ENCODE measurements around the gene PLP2.

The PLP2 gene

DNA sequence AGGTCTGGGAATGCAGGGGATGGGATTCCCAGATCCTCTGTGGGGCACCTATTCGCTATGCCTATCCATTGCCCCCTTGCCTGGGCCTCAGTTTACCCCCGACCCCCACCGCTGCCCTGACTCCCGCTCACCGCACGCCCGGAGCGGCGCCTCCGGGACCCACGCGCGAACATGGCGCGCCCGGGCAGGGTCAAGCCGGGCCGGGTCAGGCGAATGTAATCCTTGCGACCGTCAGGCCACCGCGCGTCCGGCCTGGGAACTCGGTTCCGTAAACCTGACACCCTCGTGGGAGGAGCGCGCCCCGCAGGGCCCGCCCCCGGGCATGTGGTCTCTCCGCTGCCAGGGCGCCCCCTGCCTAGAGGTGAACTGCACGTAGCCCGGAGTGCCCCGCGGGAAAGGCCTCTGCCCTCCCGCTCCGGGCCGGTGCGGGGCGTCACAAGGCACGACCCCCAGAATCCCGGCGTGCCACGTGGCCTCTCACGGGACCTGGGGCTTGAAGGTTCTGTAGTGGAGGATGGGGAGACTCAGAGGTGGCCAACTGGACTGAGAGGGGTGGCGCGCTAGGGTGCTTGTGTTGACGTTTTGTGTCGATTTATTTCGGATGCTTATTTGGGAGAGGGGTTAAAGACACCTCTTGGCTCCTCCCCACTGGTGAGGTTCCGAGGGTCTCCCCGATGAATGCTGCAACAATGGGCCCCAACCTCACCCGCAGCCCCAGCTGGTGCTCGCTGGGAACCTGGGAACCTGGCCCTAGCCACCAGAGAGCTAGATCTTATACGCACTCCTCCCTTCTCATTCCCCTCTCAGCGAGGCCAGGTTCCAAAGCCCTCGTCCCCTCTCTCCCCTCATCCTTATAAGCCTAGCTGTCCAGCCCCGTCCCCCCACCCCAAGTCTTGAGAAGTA, 14.7 kb downstream of the PLP2 start, which contains the start of gene PRICKLE3:
Gene PRICKLE3, minus strand, starts transcription at position 249 of the 903 bp plus-strand sequence. Its CDS starts 76 bp downstream, at position 173.
- peak; percentile 70 for DNase-seq (ENCODE audit: low spot score)

- DNase-seq (ENCODE audit: low spot score) = no peak
These were observed 15.3 kb downstream of the PLP2 start for GRCh38 chrX:49187028-49187394.

DNA sequence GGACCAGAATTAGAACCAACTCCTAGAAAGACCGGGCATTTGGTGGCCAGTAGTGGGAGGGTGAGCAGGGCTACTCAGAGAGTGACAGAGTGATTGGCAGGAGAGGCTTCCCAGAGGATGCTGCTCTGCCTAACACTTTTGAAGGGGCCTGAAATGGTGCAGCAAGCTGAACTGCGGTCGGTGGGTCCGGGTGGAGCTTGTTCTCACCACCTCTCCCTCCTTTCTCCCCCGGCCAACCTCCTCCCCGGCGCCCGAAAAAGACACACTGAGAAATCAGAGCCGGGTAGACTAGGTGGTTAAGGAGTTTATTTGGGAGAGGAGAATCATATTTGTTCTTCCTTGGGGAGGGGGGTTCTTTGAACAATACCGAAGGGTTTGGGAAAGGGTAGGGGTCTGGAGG, 15.8 kb downstream of the PLP2 start:
- DNase-seq (ENCODE audit: low spot score) = no peak

DNA sequence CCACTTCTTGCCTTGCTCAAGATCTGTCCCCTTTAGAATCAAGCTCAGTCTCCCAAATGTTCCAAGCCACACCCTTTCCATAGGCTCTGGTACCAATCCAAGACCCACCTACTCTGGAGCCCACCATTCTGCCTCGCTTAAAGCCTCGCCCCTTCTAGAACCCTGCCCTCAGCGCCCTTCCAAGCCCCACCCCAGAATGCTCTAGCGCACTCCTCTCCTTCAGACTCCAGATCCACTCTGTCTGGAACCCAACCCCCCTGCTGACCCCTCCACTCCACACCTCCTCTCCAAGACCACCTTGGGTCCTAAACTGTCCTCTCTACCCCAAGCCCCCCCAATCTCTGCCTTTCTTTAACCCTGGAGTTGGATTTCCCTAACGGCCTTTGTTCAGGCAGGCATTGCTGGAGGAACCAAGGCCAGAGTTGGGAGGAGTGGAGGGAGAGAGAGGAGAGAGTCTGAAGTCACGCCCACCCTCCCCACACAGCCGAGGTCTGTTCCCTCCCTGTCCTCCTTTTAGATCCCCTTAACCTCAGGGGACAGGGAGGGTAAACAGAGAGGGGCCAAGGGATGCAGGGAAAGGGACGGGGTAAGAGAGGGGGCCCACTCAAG, 16.9 kb downstream of the PLP2 start:
- DNase-seq (ENCODE audit: low spot score) = no peak

DNA sequence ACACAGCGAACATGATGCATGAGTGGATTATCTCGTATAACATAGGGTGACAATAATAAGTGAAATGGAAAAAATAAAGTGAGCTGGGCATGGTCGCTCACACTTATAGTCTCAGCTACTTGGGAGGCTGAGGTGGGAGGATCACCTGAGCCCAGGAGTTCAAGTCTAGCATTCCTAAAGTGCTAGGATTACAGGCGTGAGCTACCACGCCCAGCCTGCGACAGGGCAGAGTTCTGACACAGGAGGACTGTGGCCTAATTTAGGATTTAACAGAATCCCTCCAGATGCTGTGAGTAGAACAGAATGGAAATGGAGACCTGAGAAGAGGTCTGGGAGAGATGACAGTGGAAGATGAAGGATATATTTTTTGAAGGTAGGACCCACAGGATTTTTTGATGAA, 17.9 kb downstream of the PLP2 start:
- no peak for DNase-seq (ENCODE audit: low spot score)

DNA sequence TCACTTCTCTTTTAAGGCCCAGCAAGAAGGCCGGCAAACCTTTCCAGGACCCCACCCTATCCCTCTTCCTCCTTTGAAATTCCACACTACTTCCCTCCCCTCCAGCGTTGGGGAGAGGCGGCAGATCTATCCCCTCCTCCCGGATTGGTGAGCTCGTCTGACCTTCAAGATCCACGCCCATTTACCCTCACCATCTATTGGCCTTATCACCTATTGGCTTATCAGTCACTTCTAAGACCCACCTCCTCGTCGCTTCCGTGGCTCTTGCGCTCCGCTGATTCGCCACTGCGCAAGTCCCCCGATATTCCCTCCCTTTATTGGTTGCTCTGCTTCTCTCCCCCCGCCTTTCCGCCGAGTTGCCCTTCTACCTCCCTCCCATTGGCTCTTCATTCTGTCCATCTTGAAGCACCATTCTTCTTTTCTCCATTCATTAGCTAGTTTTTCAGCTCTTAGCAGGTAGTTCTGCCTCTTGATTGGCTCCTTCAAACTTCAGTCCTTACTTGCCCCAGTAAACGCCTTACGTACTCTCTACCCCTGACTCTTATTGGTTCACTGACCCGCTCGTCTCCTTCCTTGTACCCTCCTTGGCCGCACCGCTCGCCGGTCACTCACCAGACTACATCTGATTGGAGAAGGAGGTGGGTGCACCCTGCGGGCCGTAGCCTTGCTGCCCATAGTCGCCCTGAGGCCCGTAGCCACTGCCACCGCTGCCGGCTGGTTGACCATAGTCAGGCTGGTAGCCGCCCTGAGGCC, 19.3 kb downstream of the PLP2 start:
- DNase-seq (ENCODE audit: low spot score) = peak; percentile 93

DNA sequence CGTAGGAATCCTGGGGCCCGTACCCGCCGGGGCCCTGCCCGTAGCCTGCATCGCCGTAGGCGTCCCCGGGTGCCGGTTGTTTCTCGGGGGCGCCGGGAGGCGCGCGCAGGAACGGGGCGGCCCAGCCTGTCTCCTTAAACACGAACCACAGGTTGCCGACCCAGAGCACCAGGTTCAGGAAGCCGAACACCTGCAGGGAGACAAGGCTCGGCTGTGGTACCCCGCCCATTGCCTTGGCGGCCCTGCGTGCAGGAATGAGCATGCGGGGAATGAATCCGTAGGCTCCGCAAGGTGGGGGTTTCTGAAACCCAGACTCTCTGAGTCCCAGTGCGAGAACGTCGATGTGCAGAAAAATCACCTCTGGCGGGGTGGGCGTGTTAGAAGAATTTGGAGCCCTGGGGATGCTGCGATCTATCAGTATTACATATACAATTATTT, 19.9 kb downstream of the PLP2 start:
- peak; percentile 32 for DNase-seq (ENCODE audit: low spot score)

DNA sequence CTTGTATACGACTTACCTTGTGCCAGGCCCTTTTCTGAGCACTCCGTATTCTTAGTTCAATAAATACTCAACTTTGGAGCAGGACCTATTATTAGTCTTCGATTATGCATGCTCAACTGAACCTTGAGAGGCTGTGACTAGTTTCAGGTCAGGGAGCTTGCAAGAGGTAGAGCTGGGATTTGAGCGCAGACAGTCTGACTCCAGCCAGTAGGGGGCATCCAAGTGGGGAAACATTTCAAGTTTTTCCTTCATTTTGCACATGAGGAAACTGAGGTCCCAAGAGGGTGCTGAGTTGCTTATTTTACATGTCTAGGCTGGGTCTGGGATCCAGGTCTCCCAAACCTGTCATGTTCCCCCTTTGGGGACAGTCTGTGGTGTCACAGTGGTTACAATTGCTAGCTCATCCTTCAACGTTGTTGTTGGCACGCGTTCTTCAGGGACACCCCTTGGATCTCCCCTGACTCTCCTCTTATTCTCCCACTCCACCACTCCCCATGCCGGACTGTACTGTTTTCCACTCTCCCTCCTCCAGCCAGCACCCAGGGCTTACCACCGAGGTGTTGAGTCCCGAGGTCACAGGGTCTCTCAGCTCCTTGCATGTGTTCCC, 21.1 kb downstream of the PLP2 start:
- peak; percentile 46 for DNase-seq (ENCODE audit: low spot score)

DNA sequence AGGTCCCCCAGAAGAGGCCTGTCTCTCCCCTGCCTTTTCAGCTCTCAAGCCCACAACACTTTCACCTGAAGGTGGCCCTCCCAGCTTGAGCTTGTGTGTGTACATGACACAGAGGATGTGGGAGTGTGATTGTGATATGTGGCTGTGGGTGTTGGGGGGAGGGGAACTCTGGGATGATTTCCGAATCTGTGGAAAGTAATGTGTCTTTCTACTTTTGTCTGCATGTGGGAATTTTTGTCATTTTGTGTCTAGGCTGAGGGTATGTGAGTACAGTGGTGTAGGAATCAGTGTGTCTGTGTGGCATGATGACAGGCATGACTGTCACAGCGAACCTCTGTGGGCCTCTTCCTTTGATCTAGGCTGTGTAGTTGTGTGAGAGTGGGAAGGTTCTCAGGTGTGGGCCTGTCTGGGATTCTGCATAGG, 21.9 kb downstream of the PLP2 start:
- DNase-seq (ENCODE audit: low spot score) = no peak

DNA sequence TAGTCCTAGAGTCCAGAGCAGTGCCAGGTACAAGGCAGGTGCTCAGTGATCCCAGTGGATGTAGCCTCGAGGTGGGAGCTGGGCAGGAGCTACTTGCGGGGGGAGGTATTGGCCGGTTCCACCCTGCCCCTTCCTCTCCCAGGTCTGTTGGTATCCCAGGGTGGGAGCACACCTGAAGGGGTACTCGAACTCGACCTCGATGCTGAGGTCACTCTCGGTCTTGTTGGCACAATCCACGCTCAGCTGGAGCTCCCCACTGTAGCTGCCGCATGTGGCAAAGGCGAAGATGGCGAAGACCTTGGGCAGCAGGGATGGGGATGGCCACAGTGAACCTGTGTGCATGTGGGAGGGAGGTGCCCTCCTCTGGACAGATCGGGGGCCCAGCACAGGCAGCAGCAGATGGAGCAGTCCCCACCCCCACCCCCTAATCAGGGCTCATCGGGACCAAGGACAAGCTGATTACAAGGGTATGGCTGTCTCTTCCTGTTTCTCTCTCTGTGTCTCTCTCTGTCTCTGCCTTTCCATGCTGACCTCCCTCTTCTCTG, 25.9 kb downstream of the PLP2 start:
- DNase-seq (ENCODE audit: low spot score) = no peak

DNA sequence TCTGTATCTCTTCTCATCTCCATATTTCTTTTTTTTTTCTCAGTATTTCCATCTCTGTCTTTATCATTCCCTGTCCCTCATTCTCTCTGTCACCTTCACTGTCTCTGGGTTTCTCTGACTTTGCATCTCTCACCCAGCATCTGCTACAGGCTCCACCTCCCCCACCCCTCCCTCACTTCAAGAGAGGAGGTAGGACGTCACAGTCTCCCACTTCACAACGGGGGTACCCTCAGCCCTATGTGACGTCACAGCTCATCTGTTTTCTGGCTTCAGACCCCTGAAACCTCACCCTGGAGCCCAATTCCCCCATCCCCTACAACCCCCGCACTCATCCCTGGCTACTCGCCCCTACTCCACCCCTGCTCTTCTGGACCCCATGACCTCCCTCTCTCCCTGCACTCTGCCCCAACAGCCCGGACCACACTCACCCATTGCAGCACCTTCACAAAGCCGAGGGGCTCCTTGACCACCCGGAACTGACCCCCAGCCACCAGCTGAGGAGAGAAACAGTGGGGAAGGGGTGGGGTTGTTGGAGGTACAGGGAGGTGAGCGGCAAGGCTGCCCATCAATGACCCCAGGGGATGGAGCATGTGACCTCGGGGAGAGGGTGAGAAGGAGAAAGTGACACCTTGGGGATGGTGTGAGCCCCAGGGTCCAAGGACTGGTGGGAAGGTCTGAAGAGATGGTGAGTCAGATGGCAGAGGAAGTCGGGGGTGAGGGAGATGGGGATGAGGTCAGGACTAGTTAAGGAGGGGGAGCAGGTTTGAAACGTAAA, 27.0 kb downstream of the PLP2 start:
- DNase-seq (ENCODE audit: low spot score) = no peak

GRCh38 chrX:49199315-49199595, 27.6 kb downstream of the PLP2 start:
- no peak for DNase-seq (ENCODE audit: low spot score)

- DNase-seq (ENCODE audit: low spot score) = peak; percentile 85
These were observed 28.4 kb downstream of the PLP2 start, which contains the start of gene SYP for GRCh38 chrX:49199906-49200771. SYP (minus strand) TSS chrX:49200193; CDS start chrX:49200186, 7 bp downstream.

DNA sequence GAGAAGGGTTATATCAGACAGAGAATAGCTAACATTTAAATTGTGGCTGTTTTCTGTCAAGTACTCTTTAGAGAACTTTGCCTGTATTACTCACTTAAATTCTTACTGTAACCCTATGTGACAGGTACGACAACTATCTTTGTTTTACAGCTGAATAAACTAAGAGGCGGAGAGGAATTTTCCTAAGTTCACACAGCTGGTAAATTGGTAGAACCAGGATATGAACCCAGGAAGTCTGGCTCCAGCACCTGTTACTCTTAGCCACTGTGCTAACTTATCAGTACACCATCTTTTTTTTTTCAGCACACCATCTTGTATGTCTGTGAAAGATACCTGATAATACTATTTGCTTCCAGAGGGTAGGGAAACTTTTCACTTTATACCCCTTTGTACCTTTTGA, 30.3 kb downstream of the PLP2 start:
- no peak for DNase-seq (ENCODE audit: low spot score)

- no peak for DNase-seq (ENCODE audit: low spot score)
These were observed 31.8 kb downstream of the PLP2 start for GRCh38 chrX:49203536-49203935.

GRCh38 chrX:49204017-49204416, 32.3 kb downstream of the PLP2 start:
- no peak for DNase-seq (ENCODE audit: low spot score)

- DNase-seq (ENCODE audit: low spot score) = no peak
These were observed 33.0 kb downstream of the PLP2 start for GRCh38 chrX:49204709-49205108.

GRCh38 chrX:49205443-49205842, 33.7 kb downstream of the PLP2 start:
- DNase-seq (ENCODE audit: low spot score) = no peak

DNA sequence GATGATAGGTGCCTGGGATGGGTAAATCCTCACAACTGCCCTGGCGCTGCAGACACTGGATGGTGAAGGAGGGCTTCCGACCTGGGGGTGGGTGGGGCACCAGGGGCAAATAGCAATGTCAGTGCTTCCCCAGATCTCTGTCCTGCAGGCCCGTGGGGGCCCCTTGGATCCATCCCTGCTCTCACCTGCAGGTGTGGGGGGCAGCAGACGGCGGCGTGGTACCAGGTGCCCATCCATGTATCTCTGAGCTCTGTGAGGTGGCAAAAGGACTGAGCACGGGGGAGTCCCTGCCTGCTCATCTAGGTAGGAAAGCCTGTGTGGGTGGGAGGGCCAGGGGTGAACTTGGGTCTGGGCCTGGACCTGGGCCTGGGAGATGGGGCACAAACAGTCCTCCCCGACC, 34.8 kb downstream of the PLP2 start:
- no peak for DNase-seq (ENCODE audit: low spot score)

DNA sequence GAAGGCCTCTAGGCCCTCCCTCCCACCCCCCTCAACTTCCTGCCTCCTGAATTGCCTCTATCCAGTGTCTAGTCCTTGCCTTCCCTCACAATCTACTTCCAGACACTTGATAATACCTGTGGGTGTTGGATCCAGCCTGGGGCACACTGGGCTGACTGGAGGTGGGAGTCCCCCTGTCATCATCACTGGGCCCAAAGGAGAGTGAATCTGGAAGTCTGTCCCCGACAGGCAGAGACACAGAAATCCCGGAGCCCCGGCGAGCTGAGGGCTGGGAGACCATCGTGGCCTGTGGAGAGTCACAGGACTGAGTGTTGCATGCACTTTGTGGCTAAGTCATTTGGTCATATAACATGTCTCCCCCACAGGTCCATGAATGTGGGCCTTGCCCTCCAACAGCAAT, 36.7 kb downstream of the PLP2 start:
- no peak for DNase-seq (ENCODE audit: low spot score)

All from activated CD4-positive, alpha-beta T cell treated with anti-CD3 and anti-CD28 coated beads, Interleukin-2, Interleukin-4, amounts not matched to agents 100 ng/mL and 50 ng/mL, durations not matched to agents 16 hours and 8 hours (primary cell).